Choroid plexus epithelial cell (primary cell): ENCODE results near the gene TRMT2A.

Source experiments
- DNase-seq: peaks from one replicate; pipeline ENCODE4 v3.0.0-alpha.2; 2010; ENCODE audit warnings: low read depth
- H3K4me3 ChIP-seq: 2 replicates; pipeline ENCODE4 v1.5.1; 2011; ENCODE audit warnings: low read depth, mild to moderate bottlenecking, control low read depth, low read length, moderate library complexity
- TF ChIP-seq, protein P1 (sequence below): conservative IDR thresholded peaks from 2 replicates; pipeline ENCODE4 v1.5.1; 2011; ENCODE audit warnings: low read depth, mild to moderate bottlenecking, control low read depth, inconsistent platforms, low read length, moderate library complexity

The TRMT2A gene

DNA sequence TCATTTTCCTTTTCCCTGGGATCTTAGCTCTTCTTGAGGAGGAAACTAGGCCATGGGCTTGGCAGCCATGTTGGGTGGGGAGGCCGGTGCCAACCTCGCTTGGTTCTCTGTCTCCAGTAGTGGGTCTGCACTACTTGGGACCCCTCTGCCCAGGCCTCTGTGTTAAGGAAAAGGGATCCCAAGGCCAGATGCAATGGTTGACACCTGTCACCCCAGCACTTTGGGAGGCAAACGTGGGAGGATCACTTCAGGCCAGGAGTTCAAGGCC is 12.7 kb upstream of the TRMT2A start:
- H3K4me3 ChIP-seq, result no peak overlapping the region
- DNase-seq, result no peak
- TF ChIP-seq, protein P1, sequence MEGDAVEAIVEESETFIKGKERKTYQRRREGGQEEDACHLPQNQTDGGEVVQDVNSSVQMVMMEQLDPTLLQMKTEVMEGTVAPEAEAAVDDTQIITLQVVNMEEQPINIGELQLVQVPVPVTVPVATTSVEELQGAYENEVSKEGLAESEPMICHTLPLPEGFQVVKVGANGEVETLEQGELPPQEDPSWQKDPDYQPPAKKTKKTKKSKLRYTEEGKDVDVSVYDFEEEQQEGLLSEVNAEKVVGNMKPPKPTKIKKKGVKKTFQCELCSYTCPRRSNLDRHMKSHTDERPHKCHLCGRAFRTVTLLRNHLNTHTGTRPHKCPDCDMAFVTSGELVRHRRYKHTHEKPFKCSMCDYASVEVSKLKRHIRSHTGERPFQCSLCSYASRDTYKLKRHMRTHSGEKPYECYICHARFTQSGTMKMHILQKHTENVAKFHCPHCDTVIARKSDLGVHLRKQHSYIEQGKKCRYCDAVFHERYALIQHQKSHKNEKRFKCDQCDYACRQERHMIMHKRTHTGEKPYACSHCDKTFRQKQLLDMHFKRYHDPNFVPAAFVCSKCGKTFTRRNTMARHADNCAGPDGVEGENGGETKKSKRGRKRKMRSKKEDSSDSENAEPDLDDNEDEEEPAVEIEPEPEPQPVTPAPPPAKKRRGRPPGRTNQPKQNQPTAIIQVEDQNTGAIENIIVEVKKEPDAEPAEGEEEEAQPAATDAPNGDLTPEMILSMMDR, result no peak

DNA sequence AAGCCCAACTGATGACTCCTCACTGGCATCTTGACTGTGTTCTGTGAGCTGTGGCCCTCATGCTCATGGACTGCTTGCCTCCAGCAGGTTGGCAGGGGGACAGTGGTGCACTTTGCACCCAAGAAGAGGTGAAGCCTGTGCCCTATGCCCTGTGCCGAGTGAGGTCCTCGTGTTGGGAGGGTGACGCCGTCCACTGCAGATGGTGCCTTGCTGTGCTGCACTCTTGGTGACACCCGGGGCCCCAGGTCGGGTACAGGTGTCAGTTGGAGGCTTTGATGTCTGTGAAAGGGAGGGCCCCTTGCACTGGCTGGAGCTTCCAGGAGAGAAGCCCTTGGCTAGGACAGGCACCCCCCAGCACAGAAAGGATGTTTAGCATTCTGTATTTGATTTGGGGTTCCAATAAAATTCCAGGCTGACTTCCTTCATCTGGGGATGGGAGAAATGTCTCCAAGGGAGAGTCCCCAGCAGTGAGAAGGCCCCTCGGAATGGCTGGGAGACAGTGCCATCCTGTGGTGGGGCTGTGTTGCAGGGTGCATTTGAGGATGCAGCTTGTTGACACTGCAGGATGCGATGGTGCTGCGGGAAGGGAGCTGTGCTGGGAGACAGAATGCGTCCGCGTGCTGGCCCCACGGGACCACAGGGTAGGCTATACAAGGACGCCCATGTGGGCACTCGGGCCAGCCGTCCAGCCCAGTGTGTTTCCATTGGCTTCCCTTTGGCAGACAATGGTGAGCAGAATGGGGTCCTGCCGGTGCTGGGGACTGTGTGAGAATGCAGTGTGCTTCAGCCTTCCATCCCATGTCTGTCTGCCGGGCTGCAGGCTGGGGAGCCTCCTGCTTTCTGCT is 12.1 kb upstream of the TRMT2A start:
- DNase-seq, result peak; percentile 60
- H3K4me3 ChIP-seq, result no peak overlapping the region
- TF ChIP-seq, protein P1, result peak; percentile 68

DNA sequence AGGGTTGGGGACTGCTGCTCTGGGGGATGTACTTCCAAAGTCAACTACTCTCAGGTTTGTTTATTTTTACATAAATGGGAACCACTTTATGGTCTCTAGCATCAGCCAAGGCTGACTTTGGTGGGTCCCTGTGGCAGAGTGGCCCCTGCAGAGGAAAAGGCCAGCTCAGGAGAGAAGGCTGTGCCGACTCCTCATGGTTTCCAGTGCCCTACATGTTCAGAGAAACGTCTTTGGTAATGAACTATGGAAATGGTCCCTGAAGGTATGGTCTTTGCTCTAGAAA is 11.5 kb upstream of the TRMT2A start:
- TF ChIP-seq, protein P1, result no peak
- DNase-seq, result no peak
- no peak overlapping the region for H3K4me3 ChIP-seq

DNA sequence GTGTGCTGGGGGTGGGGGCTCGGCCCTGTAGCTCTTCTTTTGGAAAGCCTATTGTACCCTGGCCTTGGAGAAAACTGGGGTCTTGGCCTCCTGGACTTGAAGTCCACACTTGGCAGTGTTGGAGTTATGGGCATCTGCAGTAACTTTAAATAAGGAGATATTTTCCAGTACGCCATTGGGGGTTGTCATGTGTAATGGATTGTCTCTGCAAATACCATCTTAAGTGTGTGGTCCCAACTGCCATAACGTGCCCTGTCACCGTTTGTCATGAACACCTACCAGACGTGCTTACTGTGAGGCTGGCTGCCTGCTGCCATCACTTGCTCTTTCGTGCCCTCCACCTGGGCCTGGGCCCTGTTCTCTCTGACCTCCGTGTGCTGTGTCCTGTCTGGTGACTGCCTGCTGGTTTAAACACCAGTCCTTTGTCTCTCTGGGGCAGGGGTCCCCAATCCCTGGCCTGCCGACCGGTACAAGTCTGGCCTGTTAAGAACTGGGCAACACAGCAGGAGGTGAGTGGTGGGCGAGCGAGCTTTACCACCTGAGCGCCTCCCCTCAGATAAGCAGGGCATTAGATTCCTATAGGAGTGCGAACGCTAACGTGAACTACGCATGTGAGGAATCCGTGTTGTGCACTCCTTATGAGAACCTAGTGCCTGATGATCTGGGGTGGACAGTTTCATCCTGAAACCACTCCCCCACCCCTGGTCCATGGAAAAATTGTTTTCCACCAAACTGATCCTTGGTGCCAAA is 11.0 kb upstream of the TRMT2A start:
- TF ChIP-seq, protein P1, result no peak
- DNase-seq, result no peak
- H3K4me3 ChIP-seq, result no peak overlapping the region

DNA sequence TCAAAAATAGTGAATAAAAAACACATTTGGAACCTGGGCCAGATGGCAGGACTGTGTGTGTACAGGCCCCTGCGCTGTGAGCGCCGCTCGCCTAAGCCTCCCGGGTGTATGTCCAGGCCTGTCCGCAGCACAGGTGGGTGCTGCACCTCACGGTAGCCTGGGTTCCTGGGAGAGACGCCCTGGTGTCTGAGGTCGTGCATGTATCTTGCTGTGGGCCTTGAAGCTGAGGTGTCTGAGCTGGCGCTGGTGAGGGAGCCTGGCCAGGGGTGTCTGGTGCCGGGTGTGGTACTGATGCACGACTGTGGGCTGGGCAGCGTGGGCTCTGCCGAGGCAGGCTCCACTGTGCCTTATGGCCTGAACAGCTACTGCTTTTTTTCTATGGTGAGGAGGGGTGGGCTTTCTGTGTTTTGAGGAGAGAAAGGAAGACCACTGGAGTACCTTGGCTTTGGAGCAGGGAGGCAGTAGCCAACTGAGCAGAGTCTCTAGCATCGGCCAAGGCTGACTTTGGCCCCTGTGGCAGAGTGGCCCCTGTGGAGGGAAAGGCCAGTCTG is 10.4 kb upstream of the TRMT2A start:
- no peak overlapping the region for H3K4me3 ChIP-seq
- TF ChIP-seq, protein P1, result no peak
- no peak for DNase-seq

DNA sequence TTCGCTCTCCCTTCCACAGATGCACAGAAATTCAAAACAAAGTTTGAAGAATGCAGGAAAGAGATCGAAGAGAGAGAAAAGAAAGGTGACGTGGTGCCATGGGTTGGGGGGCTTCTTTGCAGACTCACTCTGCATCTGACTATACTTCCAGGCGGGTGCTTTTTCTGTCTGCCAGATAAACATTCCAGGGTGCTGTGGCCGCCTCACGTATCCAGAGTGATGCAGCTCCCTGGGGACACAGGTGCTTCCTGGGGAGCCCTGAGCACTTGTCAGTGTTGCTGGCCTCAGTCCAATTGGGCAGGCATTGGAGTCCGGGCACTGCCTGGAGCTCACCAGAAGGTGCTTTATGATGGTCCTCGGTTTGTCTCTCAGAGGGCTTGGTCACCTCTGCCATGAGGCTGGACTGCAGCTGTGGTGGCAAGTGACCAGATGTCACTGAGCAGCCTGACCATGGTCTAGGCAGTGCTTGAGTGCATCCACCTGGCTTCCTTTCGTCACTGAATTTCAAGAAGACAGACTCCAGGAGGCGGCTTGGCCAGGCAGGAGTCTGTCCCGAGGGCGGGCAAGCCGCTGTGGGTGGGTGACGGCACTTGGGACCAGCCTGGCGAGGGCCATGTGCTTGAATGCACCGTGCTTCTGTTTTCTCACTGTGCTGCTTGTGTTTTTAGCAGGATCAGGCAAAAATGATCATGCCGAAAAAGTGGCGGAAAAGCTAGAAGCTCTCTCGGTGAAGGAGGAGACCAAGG is 9.4 kb upstream of the TRMT2A start:
- H3K4me3 ChIP-seq, result no peak overlapping the region
- DNase-seq, result no peak
- TF ChIP-seq, protein P1, result no peak
